ENCODE results near the gene C1QC. TPM values are rescaled to one million over a fixed set of nuclear protein-coding genes. Genes with fewer than 3 reads are reported as not detected.

Gene C1QC
- total and polyA plus RNA-seq, 2 of the 8 experiments (the other 6 are each of a cell fraction or from before 2014, with no cell fraction given), result not detected

DNA sequence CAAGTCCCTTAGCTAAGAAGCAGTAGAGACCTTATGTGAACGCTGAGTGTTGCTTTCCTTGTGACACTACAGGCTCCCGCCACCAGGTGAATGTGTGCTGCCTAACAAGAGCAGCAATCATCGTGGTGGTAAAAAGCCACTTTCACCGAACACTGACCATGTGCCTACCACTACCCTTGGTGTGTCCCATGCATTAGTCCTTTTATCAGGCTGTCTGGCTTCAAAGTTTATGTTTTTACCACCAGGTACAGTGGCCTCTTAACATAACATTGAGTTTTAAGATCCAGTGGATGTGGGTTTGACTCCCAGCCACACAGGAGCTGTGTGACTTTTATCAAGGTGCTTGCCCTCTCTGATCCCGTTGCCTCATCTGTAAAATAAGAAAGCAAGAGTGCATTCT is 11.3 kb downstream of the C1QC start:
- no peak overlapping the region for H3K23ac ChIP-seq (ENCODE audit: insufficient read length)
- H3K56ac ChIP-seq (replicated peaks; ENCODE audit: insufficient read length, low read depth, low read length), result no peak overlapping the region
- WGBS, 2 experiments (ENCODE audit: extremely low coverage in 1 of 2, insufficient coverage in 1 of 2, insufficient read length in 1 of 2, insufficient replicate concordance in 2 of 2, low coverage in 1 of 2, low lambda C conversion rate in 2 of 2, missing lambda C conversion rate in 1 of 2), result 67% methylated on average over 5 of the region's 5 CpGs; no CpG with 5 or more reads in 1 of the 2 experiments
- peaks cover 0 to 10% of the 10 kb centered on the region in 2 experiments for H4K20me1 ChIP-seq (replicated peaks in 1 of 2; ENCODE audit: control insufficient read depth in 1 of 2, insufficient read depth in 2 of 2, low read length in 2 of 2)
- FAIRE-seq (peak; percentile 77), DNase-seq (ENCODE audit: low read depth in 1 of 2, low spot score in 2 of 2) (no peak)
- no peak overlapping the region for H3K4me2 ChIP-seq (ENCODE audit: insufficient read depth in 1 of 2, low read depth in 2 of 2, low read length in 2 of 2)
- no peaks in the 10 kb centered on the region for H3K36me3 ChIP-seq (ENCODE audit: control insufficient read depth in 2 of 4, insufficient read depth in 4 of 4, low read length in 3 of 4)
- no peaks in the 10 kb centered on the region for H3K79me2 ChIP-seq (ENCODE audit: control insufficient read depth in 1 of 2, insufficient read depth in 2 of 2, low read length in 2 of 2)
- H3K23me2 ChIP-seq (ENCODE audit: low read depth, low read length), result peaks cover 9% of the 10 kb centered on the region; the same call in 1 of the 2 replicates
- no peak overlapping the region for H4K91ac ChIP-seq (replicated peaks; ENCODE audit: insufficient read length, low read length)
- H2BK15ac ChIP-seq (ENCODE audit: low read length), result no peak overlapping the region
- no peaks in the 10 kb centered on the region for H3K79me1 ChIP-seq (ENCODE audit: low read depth, low read length)
- H4K8ac ChIP-seq (ENCODE audit: extremely low read depth, insufficient read depth, low read length), result no peak overlapping the region
- no peak overlapping the region for H2AFZ ChIP-seq (ENCODE audit: low read length)
- H2BK120ac ChIP-seq (replicated peaks; ENCODE audit: low read depth, low read length), result no peak overlapping the region
- no peak overlapping the region for H2AK5ac ChIP-seq (ENCODE audit: low read depth, low read length)
- H2BK20ac ChIP-seq (ENCODE audit: low read length), result no peak overlapping the region
- H3K9me3 ChIP-seq (ENCODE audit: insufficient read depth in 2 of 2, low read depth in 1 of 2, low read length in 1 of 2), result no peaks in the 10 kb centered on the region
- H3K27me3 ChIP-seq (replicated peaks in 1 of 4; ENCODE audit: control insufficient read depth in 3 of 4, extremely low read depth in 1 of 4, insufficient read depth in 3 of 4, low read length in 3 of 4), result no peaks in the 10 kb centered on the region; a peak in 3 of 7 replicates
- H3K18ac ChIP-seq (ENCODE audit: extremely low read depth, low read length), result no peak overlapping the region
- H3K4me1 ChIP-seq (replicated peaks in 1 of 4; ENCODE audit: control insufficient read depth in 3 of 4, insufficient read depth in 4 of 4, low read length in 3 of 4), result no peaks in the 10 kb centered on the region; a peak in 1 of 7 replicates
- H3K27ac ChIP-seq (ENCODE audit: low read depth, low read length), result no peak overlapping the region
- H2BK5ac ChIP-seq (ENCODE audit: low read depth, low read length), result no peak overlapping the region
- no peak overlapping the region for H3K14ac ChIP-seq (ENCODE audit: insufficient read length)
- no peak overlapping the region for H3K4me3 ChIP-seq (ENCODE audit: extremely low read depth in 1 of 4, insufficient read depth in 2 of 4, low read depth in 3 of 4, low read length in 4 of 4)
- no peak overlapping the region for H2BK12ac ChIP-seq (ENCODE audit: low read depth, low read length)
- no peak overlapping the region for H3K9ac ChIP-seq (replicated peaks in 1 of 4; ENCODE audit: extremely low read depth in 1 of 4, low read depth in 3 of 4, low read length in 3 of 4)
- H3K4ac ChIP-seq (replicated peaks; ENCODE audit: insufficient read length, low read depth, low read length), result no peak overlapping the region
- ChIA-PET POLR2A (ENCODE audit: partially characterized antibody) (interaction anchor here (1.6 kb wide), 1 partner anchor 63 kb away, joined by 3 read pairs; no protein-coding TSS in a partner anchor), CTCF (ENCODE audit: partially characterized antibody) (interaction anchor here (0.8 to 6.1 kb wide), 22 partner anchors 8 to 310 kb away, joined by 3 to 41 read pairs (median 4); partner anchors contain the start of gene C1QA)
- no peak overlapping the region for H4K5ac ChIP-seq (ENCODE audit: insufficient read length, low read depth, low read length)
- peak; percentile 63 for TF ChIP-seq MAX (IDR thresholded peaks at IDR 0.05)
- TF ChIP-seq GABPA (IDR thresholded peaks at IDR 0.05; ENCODE audit: borderline replicate concordance, insufficient read depth, low read length), result 0 out of 2 replicates have a peak, but pooled peaks have one; percentile 17
- TF ChIP-seq RXRA (IDR thresholded peaks at IDR 0.05; ENCODE audit: insufficient read depth, low read depth, low read length), result no peak
- TF ChIP-seq HDAC2 (IDR thresholded peaks at IDR 0.05; ENCODE audit: borderline replicate concordance in 1 of 2, low read depth in 2 of 2, low read length in 2 of 2), result peak in 1 of 2 experiments; percentile 94; a peak in 1 of 4 replicates
- peak; percentile 22 to 68 (median 51) for TF ChIP-seq CTCF (IDR thresholded peaks at IDR 0.05; ENCODE audit: control extremely low read depth in 1 of 3, insufficient read depth in 1 of 3, low read depth in 1 of 3, low read length in 3 of 3)
- TF ChIP-seq RAD21 (IDR thresholded peaks at IDR 0.05 in 1 of 2, conservative IDR thresholded peaks at IDR 0.05 in 1 of 2; ENCODE audit: low read depth in 2 of 2, low read length in 2 of 2), result peak; percentile 13 to 33; a peak in 1 of 4 replicates
- TF ChIP-seq CBX5 (IDR thresholded peaks at IDR 0.05; ENCODE audit: low read depth, low read length), result no peak
- TF ChIP-seq, protein P1, sequence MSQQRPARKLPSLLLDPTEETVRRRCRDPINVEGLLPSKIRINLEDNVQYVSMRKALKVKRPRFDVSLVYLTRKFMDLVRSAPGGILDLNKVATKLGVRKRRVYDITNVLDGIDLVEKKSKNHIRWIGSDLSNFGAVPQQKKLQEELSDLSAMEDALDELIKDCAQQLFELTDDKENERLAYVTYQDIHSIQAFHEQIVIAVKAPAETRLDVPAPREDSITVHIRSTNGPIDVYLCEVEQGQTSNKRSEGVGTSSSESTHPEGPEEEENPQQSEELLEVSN (IDR thresholded peaks at IDR 0.05), result peak; percentile 48

Measured in H1 (cell line).